ENCODE results near the gene HNF4A. TPM values are rescaled to one million over a fixed set of nuclear protein-coding genes. Genes with fewer than 3 reads are reported as not detected.
"Not testable (repeated sequence)": the region's sequence is repeated elsewhere in the genome, so short reads cannot be mapped to it uniquely, and the experiment has no call there.

Gene HNF4A
- total RNA-seq, 2 donors from 2014 or later: 56.3 to 58.0 TPM

GRCh38 chr20:44470327-44470726, 114.8 kb downstream of the HNF4A start:
- 85 to 95% methylated on average over 4 to 5 of the region's 5 CpGs for WGBS, 2 experiments (ENCODE audit: insufficient coverage in 1 of 2, insufficient read length in 1 of 2)
- peaks cover 2% of the 10 kb centered on the region for H3K27me3 Mint-ChIP-seq (ENCODE audit: insufficient read depth)
- no peak overlapping the region for H3K9ac ChIP-seq (ENCODE audit: extremely low read depth, low read length, poor library complexity, severe bottlenecking)
- H3K4me3 ChIP-seq (ENCODE audit: low read length): no peak overlapping the region
- no peak for TF ChIP-seq CTCF (conservative IDR thresholded peaks at IDR 0.05)
- H3K4me3 Mint-ChIP-seq: no peak overlapping the region
- peaks cover 6% of the 10 kb centered on the region for H3K4me1 ChIP-seq (ENCODE audit: control insufficient read depth, insufficient read depth, low read length)
- H3K9me3 ChIP-seq (ENCODE audit: control insufficient read depth, low read length): no peaks in the 10 kb centered on the region
- no peak overlapping the region for H3K27ac Mint-ChIP-seq
- H3K36me3 ChIP-seq (ENCODE audit: control insufficient read depth, insufficient read depth, low read length): no peaks in the 10 kb centered on the region
- H3K4me1 Mint-ChIP-seq: peaks cover 3% of the 10 kb centered on the region
- no peak overlapping the region for H3K27ac ChIP-seq (ENCODE audit: low read depth, low read length)
- H3K36me3 Mint-ChIP-seq (ENCODE audit: low read depth): no peaks in the 10 kb centered on the region
- H3K9me3 Mint-ChIP-seq: no peaks in the 10 kb centered on the region
- DNase-seq: no peak
- H3K27me3 ChIP-seq (ENCODE audit: control insufficient read depth, insufficient read depth, low read length, poor library complexity, severe bottlenecking): no peaks in the 10 kb centered on the region

GRCh38 chr20:44471481-44471882, 116.0 kb downstream of the HNF4A start:
- no peak overlapping the region for H3K9ac ChIP-seq (ENCODE audit: extremely low read depth, low read length, poor library complexity, severe bottlenecking)
- peak; percentile 73 for TF ChIP-seq CTCF (conservative IDR thresholded peaks at IDR 0.05)
- Mint-ChIP-seq H3K27ac (peak overlapping the region; percentile 55), H3K4me3 (no peak overlapping the region), H3K27me3 (ENCODE audit: insufficient read depth) (peaks cover 2% of the 10 kb centered on the region), H3K36me3 (ENCODE audit: low read depth) (no peaks in the 10 kb centered on the region), H3K4me1 (peaks cover 8% of the 10 kb centered on the region), H3K9me3 (no peaks in the 10 kb centered on the region)
- H3K4me1 ChIP-seq (ENCODE audit: control insufficient read depth, insufficient read depth, low read length): peaks cover 8% of the 10 kb centered on the region
- no peaks in the 10 kb centered on the region for H3K27me3 ChIP-seq (ENCODE audit: control insufficient read depth, insufficient read depth, low read length, poor library complexity, severe bottlenecking)
- WGBS, 2 experiments (ENCODE audit: insufficient coverage in 1 of 2, insufficient read length in 1 of 2): 67 to 95% methylated on average over 1 to 2 of the region's 2 CpGs
- H3K36me3 ChIP-seq (ENCODE audit: control insufficient read depth, insufficient read depth, low read length): no peaks in the 10 kb centered on the region
- H3K27ac ChIP-seq (ENCODE audit: low read depth, low read length): no peak overlapping the region
- no peak overlapping the region for H3K4me3 ChIP-seq (ENCODE audit: low read length)
- no peak for DNase-seq
- no peaks in the 10 kb centered on the region for H3K9me3 ChIP-seq (ENCODE audit: control insufficient read depth, low read length)

GRCh38 chr20:44472283-44472682, 116.8 kb downstream of the HNF4A start:
- not testable (repeated sequence) for H3K9ac ChIP-seq (ENCODE audit: extremely low read depth, low read length, poor library complexity, severe bottlenecking); H3K9me3 Mint-ChIP-seq; H3K27me3 ChIP-seq (ENCODE audit: control insufficient read depth, insufficient read depth, low read length, poor library complexity, severe bottlenecking); H3K9me3 ChIP-seq (ENCODE audit: control insufficient read depth, low read length); H3K4me3 Mint-ChIP-seq; H3K27ac Mint-ChIP-seq; H3K27me3 Mint-ChIP-seq (ENCODE audit: insufficient read depth); H3K36me3 Mint-ChIP-seq (ENCODE audit: low read depth); DNase-seq; H3K27ac ChIP-seq (ENCODE audit: low read depth, low read length); H3K36me3 ChIP-seq (ENCODE audit: control insufficient read depth, insufficient read depth, low read length); H3K4me3 ChIP-seq (ENCODE audit: low read length)
- peaks cover 10% of the 10 kb centered on the region for H3K4me1 ChIP-seq (ENCODE audit: control insufficient read depth, insufficient read depth, low read length)
- H3K4me1 Mint-ChIP-seq: peaks cover 13% of the 10 kb centered on the region
- 82 to 92% methylated on average over 5 to 9 of the region's 9 CpGs for WGBS, 2 experiments (ENCODE audit: insufficient coverage in 1 of 2, insufficient read length in 1 of 2)

GRCh38 chr20:44475372-44475693, 119.8 kb downstream of the HNF4A start:
- no peak for TF ChIP-seq CTCF (conservative IDR thresholded peaks at IDR 0.05)
- H3K9ac ChIP-seq (ENCODE audit: extremely low read depth, low read length, poor library complexity, severe bottlenecking): no peak overlapping the region

More at GRCh38 chr20:44475372-44475693, 119.8 kb downstream of the HNF4A start:
- Histone ChIP-seq H3K27me3 (ENCODE audit: control insufficient read depth, insufficient read depth, low read length, poor library complexity, severe bottlenecking) (no peaks in the 10 kb centered on the region), H3K4me3 (ENCODE audit: low read length) (peak overlapping the region; percentile 86), H3K4me1 (ENCODE audit: control insufficient read depth, insufficient read depth, low read length) (peaks cover 10% of the 10 kb centered on the region), H3K9me3 (ENCODE audit: control insufficient read depth, low read length) (no peaks in the 10 kb centered on the region), H3K36me3 (ENCODE audit: control insufficient read depth, insufficient read depth, low read length) (peaks cover 5% of the 10 kb centered on the region), H3K27ac (ENCODE audit: low read depth, low read length) (no peak overlapping the region)
- Mint-ChIP-seq H3K27me3 (ENCODE audit: insufficient read depth) (peaks cover 2% of the 10 kb centered on the region), H3K4me3 (peak overlapping the region; percentile 91), H3K27ac (peak overlapping the region; percentile 93), H3K4me1 (peaks cover 13% of the 10 kb centered on the region), H3K9me3 (no peaks in the 10 kb centered on the region), H3K36me3 (ENCODE audit: low read depth) (peaks cover 3% of the 10 kb centered on the region)
- no peak for DNase-seq
- 45 to 57% methylated on average over 2 of the region's 2 CpGs for WGBS, 2 experiments (ENCODE audit: insufficient coverage in 1 of 2, insufficient read length in 1 of 2)
